Pons (tissue), 1 donor: ENCODE results near the gene CEBPE.
A peak's percentile ranks its signal among the peaks of the same experiment; 100 is the strongest.

ENCODE experiments used
- DNase-seq: peaks from one replicate; pipeline ENCODE4 v3.0.0-alpha.2; 2016; ENCODE audit warnings: low spot score

CEBPE gene

GRCh38 chr14:23118506-23119362 lies at the start of gene CEBPE:
Gene CEBPE (minus strand): TSS chr14:23119255. CDS start chr14:23119091, 164 bp downstream.
- DNase-seq, result no peak

- DNase-seq, result no peak
Observed at GRCh38 chr14:23168246-23168645, 49.2 kb upstream of the CEBPE start.

GRCh38 chr14:23167116-23167847 lies 48.2 kb upstream of the CEBPE start:
- no peak for DNase-seq

GRCh38 chr14:23164949-23165348 lies 45.9 kb upstream of the CEBPE start:
- no peak for DNase-seq

- DNase-seq, result no peak
Observed at GRCh38 chr14:23164250-23164649, 45.2 kb upstream of the CEBPE start.

- DNase-seq, result no peak
Observed at GRCh38 chr14:23163830-23164229, 44.8 kb upstream of the CEBPE start.

- no peak for DNase-seq
Observed at GRCh38 chr14:23162800-23163199, 43.7 kb upstream of the CEBPE start.

- no peak for DNase-seq
Observed at GRCh38 chr14:23162005-23162404, 43.0 kb upstream of the CEBPE start.

- DNase-seq, result no peak
Observed at GRCh38 chr14:23160924-23161522, 42.0 kb upstream of the CEBPE start.

GRCh38 chr14:23159532-23159931 lies 40.5 kb upstream of the CEBPE start:
- no peak for DNase-seq

GRCh38 chr14:23158779-23159178 lies 39.7 kb upstream of the CEBPE start:
- DNase-seq, result no peak

- peak; percentile 58 for DNase-seq
Observed at GRCh38 chr14:23154964-23155587, 36.0 kb upstream of the CEBPE start.

GRCh38 chr14:23153851-23154796 lies 35.1 kb upstream of the CEBPE start:
- no peak for DNase-seq

GRCh38 chr14:23151342-23151741 lies 32.3 kb upstream of the CEBPE start:
- no peak for DNase-seq

GRCh38 chr14:23149745-23150144 lies 30.7 kb upstream of the CEBPE start:
- DNase-seq, result no peak

- no peak for DNase-seq
Observed at GRCh38 chr14:23148591-23149249, 29.7 kb upstream of the CEBPE start.

GRCh38 chr14:23147676-23148075 lies 28.6 kb upstream of the CEBPE start:
- DNase-seq, result peak; percentile 26

- no peak for DNase-seq
Observed at GRCh38 chr14:23146980-23147379, 27.9 kb upstream of the CEBPE start.

GRCh38 chr14:23146351-23146910 lies 27.4 kb upstream of the CEBPE start:
- no peak for DNase-seq

- DNase-seq, result no peak
Observed at GRCh38 chr14:23145794-23146350, 26.8 kb upstream of the CEBPE start.
